GM12874 (cell line): Measurements from ENCODE around the gene AFAP1L2.

ENCODE experiments used
- CTCF ChIP-seq: IDR thresholded peaks from 2 replicates; pipeline ENCODE4 v1.5.1; 2011; ENCODE audit warnings: low read depth, mild to moderate bottlenecking, control low read depth, low read length, moderate library complexity; ENCODE audit not compliant: insufficient read depth

Gene AFAP1L2

GRCh38 chr10:114274616-114275453 is 129.5 kb downstream of the AFAP1L2 start:
- no peak for TF ChIP-seq CTCF

GRCh38 chr10:114273910-114274309 is 130.4 kb downstream of the AFAP1L2 start:
- no peak for TF ChIP-seq CTCF

- TF ChIP-seq CTCF = no peak
These were observed 131.6 kb downstream of the AFAP1L2 start for GRCh38 chr10:114272696-114273095.

- no peak for TF ChIP-seq CTCF
These were observed 132.5 kb downstream of the AFAP1L2 start for GRCh38 chr10:114271779-114272167.

- no peak for TF ChIP-seq CTCF
These were observed 133.1 kb downstream of the AFAP1L2 start for GRCh38 chr10:114271075-114271778.

- TF ChIP-seq CTCF = no peak
These were observed 137.8 kb downstream of the AFAP1L2 start for GRCh38 chr10:114266521-114266920.

- no peak for TF ChIP-seq CTCF
These were observed 138.8 kb downstream of the AFAP1L2 start for GRCh38 chr10:114265392-114266053.
